ENCODE measurements around the gene CEACAM3. TPM values are rescaled to one million over a fixed set of nuclear protein-coding genes. Genes with fewer than 3 reads are reported as not detected.

Gene CEACAM3
- total and polyA plus RNA-seq, 2 experiments from 2014 or later = not detected

GRCh38 chr19:41796901-41797300 lies 514 bp downstream of the CEACAM3 start:
- H4K20me1 ChIP-seq (ENCODE audit: insufficient read depth, poor library complexity, severe bottlenecking) = no peaks in the 10 kb centered on the region
- 85% methylated on average over 1 of the region's 1 CpG for WGBS (ENCODE audit: low lambda C conversion rate, missing lambda C conversion rate)
- no peak for DNase-seq (ENCODE audit: low spot score)
- H3K79me2 ChIP-seq = no peaks in the 10 kb centered on the region
- no peak for TF ChIP-seq CTCF (IDR thresholded peaks at IDR 0.05; ENCODE audit: poor library complexity)
- TF ChIP-seq EZH2phosphoT487 (IDR thresholded peaks at IDR 0.05; ENCODE audit: low read depth, severe bottlenecking, unreplicated experiment) = no peak
- no peak for TF ChIP-seq EZH2 (IDR thresholded peaks at IDR 0.05; ENCODE audit: borderline replicate concordance)
- no peak overlapping the region for H3K4me3 ChIP-seq
- no peak overlapping the region for H3K27ac ChIP-seq
- no peaks in the 10 kb centered on the region for H3K36me3 ChIP-seq (replicated peaks; ENCODE audit: insufficient read depth, low read depth)
- no peak overlapping the region for H3K4me2 ChIP-seq
- H3K27me3 ChIP-seq = peaks cover 5% of the 10 kb centered on the region
- H3K9me2 ChIP-seq (replicated peaks; ENCODE audit: insufficient read depth) = no peaks in the 10 kb centered on the region
- no peaks in the 10 kb centered on the region for H3K4me1 ChIP-seq (ENCODE audit: insufficient read depth)
- H3K9me3 ChIP-seq (ENCODE audit: low read depth) = no peaks in the 10 kb centered on the region
- H2AFZ ChIP-seq = no peak overlapping the region

DNA sequence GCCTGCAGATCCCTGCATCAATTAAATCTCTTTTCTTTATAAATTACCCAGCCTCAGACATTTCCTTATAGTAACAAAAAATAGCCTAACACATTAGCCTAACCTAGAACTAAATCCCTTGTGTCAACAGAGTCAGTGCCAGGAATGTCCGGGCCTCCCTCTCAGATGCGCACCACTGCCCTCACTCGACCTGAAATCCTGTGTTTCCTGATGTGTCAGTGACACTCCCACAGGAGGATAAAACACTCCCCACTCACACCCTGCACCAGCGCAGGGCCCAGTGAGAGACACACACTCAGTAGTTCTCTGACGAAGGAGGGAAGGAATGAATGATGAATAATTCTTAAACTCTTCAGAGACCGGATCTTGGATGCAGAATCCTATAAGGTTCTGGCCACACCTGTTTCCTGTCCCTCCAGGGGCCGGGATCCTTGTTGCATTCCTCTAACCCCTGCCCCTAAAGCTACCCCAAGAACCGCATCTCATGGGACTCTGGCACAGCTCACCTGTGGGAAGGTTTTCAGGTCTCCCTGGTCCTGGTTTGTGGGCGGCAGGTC lies 3.1 kb downstream of the CEACAM3 start:
- H2AFZ ChIP-seq = no peak overlapping the region
- H3K27me3 ChIP-seq = no peaks in the 10 kb centered on the region
- no peak overlapping the region for H3K4me2 ChIP-seq
- no peaks in the 10 kb centered on the region for H3K4me1 ChIP-seq (ENCODE audit: insufficient read depth)
- 77% methylated on average over 9 of the region's 9 CpGs for WGBS (ENCODE audit: low lambda C conversion rate, missing lambda C conversion rate)
- no peaks in the 10 kb centered on the region for H4K20me1 ChIP-seq (ENCODE audit: insufficient read depth, poor library complexity, severe bottlenecking)
- TF ChIP-seq EZH2phosphoT487 (IDR thresholded peaks at IDR 0.05; ENCODE audit: low read depth, severe bottlenecking, unreplicated experiment) = no peak
- TF ChIP-seq CTCF (IDR thresholded peaks at IDR 0.05; ENCODE audit: poor library complexity) = no peak
- TF ChIP-seq EZH2 (IDR thresholded peaks at IDR 0.05; ENCODE audit: borderline replicate concordance) = no peak
- H3K27ac ChIP-seq = no peak overlapping the region
- H3K36me3 ChIP-seq (replicated peaks; ENCODE audit: insufficient read depth, low read depth) = no peaks in the 10 kb centered on the region
- H3K4me3 ChIP-seq = no peak overlapping the region
- H3K9me3 ChIP-seq (ENCODE audit: low read depth) = no peaks in the 10 kb centered on the region
- no peaks in the 10 kb centered on the region for H3K9me2 ChIP-seq (replicated peaks; ENCODE audit: insufficient read depth)
- no peaks in the 10 kb centered on the region for H3K79me2 ChIP-seq
- no peak for DNase-seq (ENCODE audit: low spot score)

DNA sequence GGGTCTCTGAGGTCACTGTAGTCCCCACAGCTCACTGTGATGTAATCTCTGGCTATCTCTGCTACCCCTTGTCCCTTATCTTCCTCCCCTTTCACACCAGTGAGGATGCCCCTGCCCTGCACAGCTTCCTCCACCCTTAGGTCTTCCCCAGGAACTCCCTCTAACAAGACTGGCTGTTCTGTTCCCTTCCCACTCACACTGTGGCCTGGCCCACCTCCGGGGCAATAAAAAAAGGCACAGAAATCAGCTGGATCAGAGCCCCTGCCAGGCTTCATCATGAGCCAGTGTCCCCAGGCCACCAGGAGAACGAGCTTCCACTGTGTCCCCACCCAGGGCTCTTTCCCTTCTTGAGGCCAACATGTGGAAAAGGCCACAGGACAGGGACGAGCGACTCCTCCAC lies 4.6 kb downstream of the CEACAM3 start:
- Histone ChIP-seq H3K4me2 (no peak overlapping the region), H2AFZ (no peak overlapping the region), H3K79me2 (no peaks in the 10 kb centered on the region), H3K27me3 (no peaks in the 10 kb centered on the region), H3K36me3 (replicated peaks; ENCODE audit: insufficient read depth, low read depth) (no peaks in the 10 kb centered on the region), H4K20me1 (ENCODE audit: insufficient read depth, poor library complexity, severe bottlenecking) (no peaks in the 10 kb centered on the region), H3K27ac (no peak overlapping the region), H3K4me3 (no peak overlapping the region), H3K9me2 (replicated peaks; ENCODE audit: insufficient read depth) (no peaks in the 10 kb centered on the region), H3K9me3 (ENCODE audit: low read depth) (no peaks in the 10 kb centered on the region), H3K4me1 (ENCODE audit: insufficient read depth) (no peaks in the 10 kb centered on the region)
- DNase-seq (ENCODE audit: low spot score) = no peak
- 50% methylated on average over 4 of the region's 4 CpGs for WGBS (ENCODE audit: low lambda C conversion rate, missing lambda C conversion rate)
- TF ChIP-seq CTCF (IDR thresholded peaks at IDR 0.05; ENCODE audit: poor library complexity) (no peak), EZH2phosphoT487 (IDR thresholded peaks at IDR 0.05; ENCODE audit: low read depth, severe bottlenecking, unreplicated experiment) (no peak), EZH2 (IDR thresholded peaks at IDR 0.05; ENCODE audit: borderline replicate concordance) (no peak)
